Mucosa of descending colon (tissue), 3 donors: ENCODE measurements around the gene ZNF324. TPM values are rescaled to one million over a fixed set of nuclear protein-coding genes. Genes with fewer than 3 reads are reported as not detected.

Source experiments
- ATAC-seq: fragments of 200-7000 bp; cut with Tn5 transposase; one replicate; pipeline ENCODE4 v1.9.1; 2020; ENCODE audit warnings: mild to moderate bottlenecking, moderate library complexity
- DNase-seq, 3 donors: peaks; one replicate each; pipeline ENCODE4 v3.0.0-alpha.2; 2020
- H3K36me3 ChIP-seq: fragments of 200-600 bp; one replicate; pipeline ENCODE4 v1.8.0; 2021; ENCODE audit warnings: low read depth, mild to moderate bottlenecking
- H3K4me1 ChIP-seq: fragments of 200-600 bp; one replicate; pipeline ENCODE4 v1.8.0; 2021; ENCODE audit warnings: low read depth, mild to moderate bottlenecking
- H3K4me3 ChIP-seq: fragments of 200-600 bp; one replicate; pipeline ENCODE4 v1.8.0; 2021; ENCODE audit warnings: mild to moderate bottlenecking
- H3K9me3 ChIP-seq: fragments of 200-600 bp; one replicate; pipeline ENCODE4 v1.8.0; 2021; ENCODE audit warnings: mild to moderate bottlenecking
- CTCF ChIP-seq: fragments of 200-600 bp; IDR thresholded peaks from one replicate; pipeline ENCODE4 v1.8.0; 2022; ENCODE audit warnings: antibody characterized with exemption, mild to moderate bottlenecking
- intact Hi-C, 2 donors: fragments of 100-400 bp; cut with DNase I in 1 of 2; cut with micrococcal nuclease in 1 of 2; formaldehyde crosslinking; loops; one replicate each; pipeline versions ENCODE4 v1.11.0 to v1.11.1; 2022; cut with DNase I, micrococcal nuclease
- long read RNA-seq, 2 donors: library from polyadenylated mRNA; unstranded; transcript quantifications; one replicate each; pipeline ENCODE4 v2.0.0, GENCODE V29; 2019 to 2021
- total RNA-seq, 3 donors: library from RNA; stranded (reverse); fragmentation: NEBNext Ultra II Directional in 2 of 3; extraction: Animal tissue kit (Norgen Biotek cat#: 25700) in 2 of 3; gene quantifications; one replicate each; pipeline versions ENCODE4 v1.2.1 to v1.2.4, GENCODE V29; 2021 to 2023
- donor health status: DM: no; HTN: no; CAD: no; lungs with moderate emphysema.
- donor health status: DM: no; HTN: no; CAD: no.
- donor health status: DM: no; HTN: yes; CAD: no.

ZNF324 gene
- total RNA-seq: 10 to 100 TPM; 10.1 to 14.8 (median 12.9) TPM
- long read RNA-seq, donor 1, transcript ZNF324-201 (4 exons, 3,000 nt): major isoform, 50 of 54 reads
- long read RNA-seq, donor 1, partial matches to known transcripts: 2 of 54 reads
- long read RNA-seq, donor 1, other reads (novel, unspliced or antisense): 2 of 54 reads
- long read RNA-seq, donor 2, transcript ZNF324-201 (4 exons, 3,000 nt): major isoform, 7 of 8 reads
- long read RNA-seq, donor 2, partial matches to known transcripts: 0 of 8 reads
- long read RNA-seq, donor 2, other reads (novel, unspliced or antisense): 1 of 8 reads

- H3K4me3 ChIP-seq: peak within 1 kb of the TSS; percentile 99
- peak; percentile 99 for ATAC-seq
- intact Hi-C loops: no loop called here
Observed at GRCh38 chr19:58466760-58467589, at the start of gene ZNF324. ZNF324 (plus strand) TSS chr19:58467080; CDS start chr19:58469186, 2,106 bp downstream.

GRCh38 chr19:58428617-58429016, 38.3 kb upstream of the ZNF324 start:
- no peaks in the 10 kb centered on the region for H3K4me1 ChIP-seq
- DNase-seq (no peak), ATAC-seq (no peak)
- H3K9me3 ChIP-seq: peaks cover 75% of the 10 kb centered on the region
- H3K36me3 ChIP-seq: no peaks in the 10 kb centered on the region
- H3K4me3 ChIP-seq: no peak overlapping the region
- intact Hi-C loops: no loop called here
- no peak for TF ChIP-seq CTCF

More at GRCh38 chr19:58466760-58467589, at the start of gene ZNF324:
- Histone ChIP-seq H3K9me3 (no peaks in the 10 kb centered on the region), H3K36me3 (no peaks in the 10 kb centered on the region), H3K4me1 (peaks cover 7% of the 10 kb centered on the region)
- peak; percentile 8 for TF ChIP-seq CTCF
- peak; percentile 99 for DNase-seq

- no peak for DNase-seq
- H3K4me1 ChIP-seq: no peaks in the 10 kb centered on the region
- peaks cover 9% of the 10 kb centered on the region for H3K36me3 ChIP-seq
- peaks cover 86% of the 10 kb centered on the region for H3K9me3 ChIP-seq
- H3K4me3 ChIP-seq: no peak overlapping the region
- intact Hi-C loops: no loop called here
- no peak for ATAC-seq
- no peak for TF ChIP-seq CTCF
Observed at GRCh38 chr19:58429745-58430144, 37.1 kb upstream of the ZNF324 start.

GRCh38 chr19:58434217-58434616, 32.7 kb upstream of the ZNF324 start:
- Histone ChIP-seq H3K4me3 (no peak overlapping the region), H3K4me1 (peaks cover 2% of the 10 kb centered on the region), H3K36me3 (peaks cover 27% of the 10 kb centered on the region), H3K9me3 (peaks cover 100% of the 10 kb centered on the region)
- DNase-seq (no peak), ATAC-seq (no peak)
- no peak for TF ChIP-seq CTCF
- intact Hi-C loops: no loop called here

- intact Hi-C loops: no loop called here
- DNase-seq: peak; percentile 92 to 98 (median 97)
- peaks cover 16% of the 10 kb centered on the region for H3K36me3 ChIP-seq
- H3K4me1 ChIP-seq: peaks cover 10% of the 10 kb centered on the region
- peaks cover 53% of the 10 kb centered on the region for H3K9me3 ChIP-seq
- TF ChIP-seq CTCF: no peak
- peak; percentile 99 for ATAC-seq
- peak within 1 kb of the TSS; percentile 41 for H3K4me3 ChIP-seq
Observed at GRCh38 chr19:58439576-58440554, 27.0 kb upstream of the ZNF324 start, which contains the start of gene ZNF132. ZNF132 (minus strand) TSS chr19:58440153; CDS start chr19:58439821, 332 bp downstream.
